HTR-8/SVneo (cell line): Measurements from ENCODE around the gene ING4.

Experiments
- DNase-seq: peaks from one replicate; pipeline ENCODE4 v3.0.0; 2011; ENCODE audit warnings: low spot score, mixed read lengths; ENCODE audit not compliant: insufficient read length
- FAIRE-seq: peaks from 2 replicates; lab custom pipeline; 2011; peaks lifted over from hg19 to GRCh38; lab: Jason Lieb, UNC

Gene ING4

DNA sequence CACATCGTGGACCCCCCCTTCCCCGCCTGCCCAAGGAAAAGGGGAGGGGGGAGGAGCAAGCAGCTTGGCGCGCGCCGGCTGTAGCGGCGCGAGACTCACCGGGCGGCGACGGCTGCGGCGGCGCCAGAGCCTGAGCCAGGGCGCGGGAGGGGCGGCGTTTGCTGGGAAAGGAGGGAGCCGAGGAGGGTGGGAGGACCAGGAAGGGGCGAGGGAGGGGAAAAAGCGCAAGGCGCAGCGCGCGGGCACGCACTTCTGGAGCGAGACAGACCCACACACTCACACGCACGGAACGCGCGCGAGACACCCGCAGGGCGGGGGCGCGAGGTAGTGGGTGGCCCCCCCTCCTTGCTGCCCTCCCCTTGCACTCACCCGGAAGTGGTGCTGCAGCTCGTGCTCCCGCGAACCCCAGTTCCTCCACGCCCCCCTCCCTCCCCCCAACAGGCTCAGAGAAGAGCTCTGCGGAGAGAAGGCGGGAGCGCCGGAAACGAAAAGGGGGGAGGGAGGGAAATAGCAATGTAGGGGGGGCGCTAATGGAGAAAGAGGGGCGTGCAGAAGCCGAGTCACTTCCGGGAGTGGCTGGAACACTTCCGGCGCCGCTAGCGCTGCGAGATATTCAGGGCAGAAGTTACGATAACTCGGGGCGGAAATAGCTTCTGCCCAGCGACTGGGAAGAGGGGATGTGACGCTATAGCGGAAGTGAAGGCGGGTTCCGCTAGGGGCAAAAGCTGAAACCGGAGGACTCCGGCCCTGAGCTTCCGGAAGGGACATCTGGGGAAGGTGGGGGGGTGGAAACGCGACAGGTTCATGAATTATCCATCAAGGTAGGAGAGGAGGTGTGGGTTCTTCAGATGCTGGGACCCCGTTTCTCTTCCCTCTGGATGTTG, 26.3 kb upstream of the ING4 start, which contains the start of gene ZNF384:
ZNF384 (minus strand) TSS at position 377 of the 884 bp plus-strand sequence. CDS start 9,855 bp downstream, outside the sequence.
- DNase-seq, result peak; percentile 100
- FAIRE-seq, result no peak

GRCh38 chr12:6688543-6688998, 25.7 kb upstream of the ING4 start:
- DNase-seq (peak; percentile 98), FAIRE-seq (peak; percentile 97)

DNA sequence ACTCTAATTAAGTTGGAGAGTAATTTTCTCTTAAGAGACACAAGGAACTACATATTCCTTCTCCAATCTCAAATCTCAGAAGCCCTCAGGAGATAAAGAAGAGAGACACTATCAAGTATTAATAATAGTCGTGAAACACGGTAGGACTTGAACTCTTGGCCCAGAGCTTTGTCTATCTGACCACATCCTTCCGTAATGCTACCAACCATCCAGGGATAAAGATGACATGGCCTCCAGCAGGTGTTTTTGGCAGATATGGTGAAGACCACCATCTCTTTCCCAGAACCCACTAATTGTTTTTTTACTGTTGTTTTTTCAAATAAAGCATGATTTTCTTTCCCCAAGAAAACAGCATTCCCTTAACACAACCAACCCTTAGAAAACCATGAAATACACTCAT, 22.9 kb upstream of the ING4 start:
- DNase-seq, result no peak
- no peak for FAIRE-seq

DNA sequence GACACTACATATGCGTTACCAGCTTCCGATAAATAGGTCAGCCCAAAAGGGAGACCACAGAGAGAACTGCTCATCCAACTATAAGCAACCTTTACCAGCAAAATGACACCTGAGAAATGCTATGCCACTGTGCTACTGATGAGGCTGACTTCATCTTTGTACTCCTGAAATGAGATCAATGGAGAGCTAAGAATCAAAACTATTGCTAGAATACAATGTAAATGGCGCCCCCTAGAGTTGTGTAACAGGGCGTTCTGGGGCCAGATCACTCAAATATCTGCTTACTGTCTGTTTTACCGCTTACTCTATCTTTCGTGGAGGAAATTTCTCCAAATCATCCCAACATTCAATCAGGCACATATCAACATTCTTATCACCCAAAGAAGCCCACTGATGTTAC, 21.7 kb upstream of the ING4 start:
- FAIRE-seq, result no peak
- peak; percentile 40 for DNase-seq

GRCh38 chr12:6676962-6677361, 14.0 kb upstream of the ING4 start:
- DNase-seq (no peak), FAIRE-seq (no peak)

DNA sequence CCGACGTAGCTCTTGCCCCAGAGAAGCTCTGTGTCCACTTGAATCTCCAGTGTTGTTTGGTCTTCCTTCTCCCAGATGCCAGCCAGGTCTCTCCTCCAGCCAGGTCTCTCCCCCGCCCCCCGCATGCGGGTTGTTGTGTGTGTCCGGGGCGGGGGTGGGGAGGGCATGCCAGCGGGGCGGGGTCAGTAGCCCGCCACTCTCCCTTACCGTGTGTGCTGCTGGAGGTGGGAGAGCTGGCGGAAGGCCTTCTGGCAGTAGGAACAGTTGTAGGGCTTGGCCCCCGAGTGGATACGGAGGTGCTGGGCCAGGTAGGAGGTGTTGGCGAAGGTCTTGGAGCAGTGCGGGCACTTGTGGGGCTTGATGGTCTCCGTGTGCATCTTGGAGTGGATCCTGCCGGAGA, 9.2 kb upstream of the ING4 start:
- no peak for DNase-seq
- no peak for FAIRE-seq

GRCh38 chr12:6667559-6668210, 4.8 kb upstream of the ING4 start:
- DNase-seq (no peak), FAIRE-seq (no peak)

DNA sequence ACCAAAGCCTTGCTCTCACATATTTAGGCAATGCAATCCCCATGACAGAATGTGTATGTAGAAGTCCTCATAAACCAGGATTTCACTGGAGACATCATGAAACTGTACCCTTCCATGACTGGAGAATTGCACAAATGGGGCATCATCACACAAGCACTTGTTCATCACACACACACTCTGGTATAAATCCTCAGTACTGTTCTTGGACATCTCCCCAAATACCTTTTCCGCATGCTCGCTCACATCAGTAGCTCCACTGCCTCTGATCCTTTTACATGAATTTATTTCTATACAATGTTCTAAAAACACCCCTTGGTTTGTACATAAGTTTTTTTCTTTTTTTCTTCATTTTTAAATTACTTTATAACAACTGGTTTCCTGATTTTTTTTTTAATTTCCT, 3.3 kb upstream of the ING4 start:
- DNase-seq (no peak), FAIRE-seq (no peak)

DNA sequence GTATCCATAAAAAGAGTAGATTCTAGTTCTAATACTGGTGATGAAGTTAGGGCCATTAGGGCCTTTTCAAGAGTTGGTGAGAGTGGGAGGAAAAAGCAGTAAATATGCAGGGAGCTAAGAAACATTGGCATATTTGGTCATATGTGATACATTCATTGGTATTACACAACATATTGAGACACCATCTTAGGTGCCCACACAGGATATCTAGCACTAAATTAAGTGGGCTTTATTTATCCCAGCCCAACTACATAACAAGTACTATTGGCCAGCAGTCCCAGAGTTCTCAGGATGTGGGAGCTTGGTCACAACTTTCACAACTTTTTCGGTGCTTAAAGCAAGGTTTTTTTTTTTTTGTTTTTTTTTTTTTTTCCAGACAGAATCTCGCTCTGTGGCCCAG, 2.0 kb upstream of the ING4 start:
- no peak for DNase-seq
- FAIRE-seq, result no peak

GRCh38 chr12:6662602-6662905, 365 bp downstream of the ING4 start:
- peak; percentile 72 for DNase-seq
- no peak for FAIRE-seq

DNA sequence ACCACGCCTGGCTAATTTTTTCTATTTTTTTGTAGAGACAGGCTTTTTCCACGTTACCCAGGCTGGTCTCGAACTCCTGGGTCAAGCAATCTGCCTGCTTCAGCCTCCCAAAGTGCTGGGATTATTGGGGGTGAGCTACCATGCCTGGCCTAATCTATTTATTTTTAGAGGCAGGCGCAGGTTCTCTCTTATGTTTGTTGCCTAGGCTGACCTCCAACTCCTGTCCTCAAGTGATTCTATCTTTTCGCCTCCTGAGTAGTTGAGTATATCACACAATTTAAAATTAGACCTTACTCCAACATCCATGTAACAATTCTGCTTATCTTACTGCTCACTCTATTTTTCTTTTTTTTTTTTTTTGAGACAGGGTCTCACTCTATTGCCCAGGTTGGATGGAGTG, 8.9 kb downstream of the ING4 start:
- no peak for DNase-seq
- FAIRE-seq, result no peak

DNA sequence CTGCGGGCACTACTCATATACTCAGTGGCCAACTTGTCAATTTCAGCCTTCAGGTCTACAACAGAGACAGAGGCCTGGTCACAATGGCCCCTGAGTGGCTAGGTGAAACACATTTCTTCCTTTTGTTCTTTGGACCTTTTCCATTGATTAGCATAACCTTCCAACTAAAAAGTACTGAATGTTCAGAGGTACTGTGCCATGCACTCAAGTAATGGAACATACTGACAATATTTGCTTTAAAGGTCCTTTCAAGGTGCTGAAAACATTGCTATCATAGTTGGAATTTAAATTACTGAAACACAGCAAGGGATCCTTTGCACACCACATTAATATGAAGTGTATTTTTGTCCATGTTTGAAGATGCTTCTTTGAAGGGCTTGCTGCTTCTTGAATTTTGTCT, 9.6 kb downstream of the ING4 start:
- FAIRE-seq (peak; percentile 16), DNase-seq (no peak)

GRCh38 chr12:6652391-6652790, 10.5 kb downstream of the ING4 start:
- no peak for FAIRE-seq
- DNase-seq, result no peak

DNA sequence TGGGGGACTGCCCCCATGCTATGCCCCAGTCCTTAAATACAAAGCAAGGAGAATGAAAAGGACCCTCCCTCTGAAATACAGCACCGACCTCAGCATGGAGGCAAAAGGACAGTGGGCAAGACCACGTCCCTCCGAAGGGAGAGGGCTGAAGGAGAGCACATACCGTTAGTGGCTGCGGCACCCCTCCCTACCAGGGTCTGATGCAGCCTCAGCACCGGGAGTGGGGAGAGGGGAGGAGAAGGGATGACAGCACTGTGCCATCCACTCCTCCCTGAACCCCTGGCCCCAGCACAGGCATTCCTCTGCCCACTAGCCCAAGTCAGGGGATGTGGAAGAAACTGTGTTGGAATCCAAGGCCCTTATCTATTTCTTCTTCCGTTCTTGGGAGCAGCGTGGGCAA, 12.1 kb downstream of the ING4 start:
- DNase-seq (no peak), FAIRE-seq (no peak)

DNA sequence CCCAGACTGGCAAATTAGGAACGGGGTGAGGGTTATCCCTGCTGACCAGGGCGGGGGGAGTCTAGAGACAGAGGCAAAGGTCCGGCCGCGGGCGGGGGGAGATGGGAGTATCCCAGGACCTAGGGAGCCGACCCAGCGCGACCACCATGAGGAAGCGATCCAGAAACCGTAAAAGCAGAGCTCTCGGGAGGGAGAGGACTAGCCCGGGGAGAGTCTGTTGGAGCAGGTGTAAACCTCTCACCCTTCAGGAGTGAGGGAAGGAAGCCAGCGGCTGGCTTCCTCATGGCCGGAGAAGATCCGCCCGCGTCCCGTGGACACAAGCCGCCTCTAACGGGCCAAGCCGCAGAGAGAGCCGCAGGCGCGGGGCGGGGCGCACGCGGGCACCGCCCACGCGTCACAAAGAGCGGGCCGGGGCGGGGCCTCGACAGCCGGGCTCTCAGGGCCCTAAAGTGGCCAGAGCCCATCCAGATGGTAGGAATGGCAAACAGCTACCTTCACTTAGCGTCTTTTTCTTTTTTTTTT, 15.8 kb downstream of the ING4 start, which contains the start of gene ACRBP:
ACRBP (minus strand) TSS at position 350 of the 522 bp plus-strand sequence; CDS start at position 284, 66 bp downstream.
- no peak for DNase-seq
- no peak for FAIRE-seq

DNA sequence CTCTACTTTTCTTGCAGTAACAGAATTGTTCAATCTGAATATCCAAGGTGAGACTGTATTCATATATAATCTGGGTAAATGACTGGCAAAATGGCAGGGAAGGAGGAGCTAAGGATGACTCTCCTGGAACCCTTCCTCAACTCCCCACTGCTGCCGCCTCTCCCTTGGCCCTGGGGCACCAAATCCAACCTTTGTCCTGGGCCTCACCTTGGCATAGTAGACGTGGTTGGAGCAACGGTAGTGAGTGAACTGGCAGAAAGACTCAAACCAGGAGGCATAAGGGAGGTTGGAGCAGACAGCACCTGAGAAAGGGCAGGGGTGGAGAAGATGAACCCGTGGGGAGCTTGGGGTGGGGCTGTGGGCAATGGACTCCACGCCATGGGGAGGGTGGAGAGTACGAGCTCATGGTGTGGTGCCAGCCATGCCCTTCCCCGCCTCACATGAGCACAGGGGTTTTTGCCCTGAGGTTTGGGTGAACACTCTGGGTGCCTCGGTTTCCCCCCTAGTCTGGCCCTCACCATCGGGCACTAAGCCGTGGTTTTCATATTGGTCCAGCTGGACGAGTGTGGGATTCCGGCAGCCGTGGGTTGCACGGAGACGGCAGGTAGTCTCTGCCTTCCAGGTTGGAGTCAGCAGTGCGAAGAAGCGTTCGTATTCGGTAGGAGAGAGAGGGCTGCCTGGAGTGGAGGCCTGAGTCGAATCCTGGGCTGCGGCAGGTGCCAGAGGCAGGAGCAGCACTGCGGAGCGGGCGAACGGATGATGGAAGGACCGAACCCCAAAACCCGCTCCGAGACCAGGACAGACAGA, 16.4 kb downstream of the ING4 start:
- FAIRE-seq, result no peak

DNA sequence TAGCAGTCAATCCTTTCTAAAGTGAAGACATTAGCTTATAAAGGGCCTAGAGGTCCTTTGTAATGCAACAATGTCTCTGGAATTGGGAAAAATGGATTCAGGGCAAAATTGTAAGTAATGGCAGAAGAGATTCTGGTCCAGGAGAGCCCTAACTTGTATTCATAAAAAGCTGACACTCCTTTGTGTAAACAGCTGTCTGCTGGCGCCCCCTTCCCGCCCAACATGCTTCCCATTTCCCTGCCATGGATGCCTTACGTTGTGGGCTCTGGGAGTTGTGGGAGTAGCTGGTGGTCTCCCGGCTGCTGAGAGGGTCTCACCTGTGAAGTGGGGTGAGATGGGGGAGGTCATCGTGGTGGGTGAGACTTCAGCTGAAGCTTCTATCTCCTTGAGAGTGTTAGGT, 18.0 kb downstream of the ING4 start:
- no peak for DNase-seq
- FAIRE-seq, result no peak

More for the DNA sequence above, 16.4 kb downstream of the ING4 start:
- DNase-seq, result no peak

GRCh38 chr12:6644257-6644596, 18.7 kb downstream of the ING4 start:
- no peak for FAIRE-seq
- DNase-seq, result no peak

GRCh38 chr12:6643569-6644256, 19.2 kb downstream of the ING4 start:
- DNase-seq, result no peak
- no peak for FAIRE-seq

GRCh38 chr12:6641131-6641530, 21.8 kb downstream of the ING4 start:
- FAIRE-seq (no peak), DNase-seq (no peak)
